HepG2 (cell line): ENCODE measurements around the gene RNU1-1. TPM values are rescaled to one million over a fixed set of nuclear protein-coding genes. Genes with fewer than 3 reads are reported as not detected.

ENCODE experiments used
- CBFB ChIP-seq: sonication (generic); formaldehyde crosslinking; IDR thresholded peaks from 2 replicates; pipeline ENCODE4 v1.4.0; 2020; ENCODE audit warnings: missing genetic modification reagents
- ETV5 ChIP-seq: IDR thresholded peaks from 2 replicates; pipeline ENCODE4 v1.6.1; 2018; ENCODE audit warnings: missing biosample characterization, missing genetic modification reagents, inconsistent platforms, borderline replicate concordance
- HMGXB4 ChIP-seq, 2 experiments: sonication (generic) in 1 of 2; formaldehyde crosslinking in 1 of 2; IDR thresholded peaks; 2 replicates each; pipeline versions ENCODE4 v1.4.0 to v1.6.1; 2018 to 2020; ENCODE audit warnings: missing genetic modification reagents in 2 of 2, borderline replicate concordance in 1 of 2, low read depth in 1 of 2, mild to moderate bottlenecking in 1 of 2, missing biosample characterization in 1 of 2
- HOXD1 ChIP-seq: sonication (generic); formaldehyde crosslinking; IDR thresholded peaks from 2 replicates; pipeline ENCODE4 v1.5.0; 2020; ENCODE audit warnings: missing genetic modification reagents
- IKZF5 ChIP-seq: IDR thresholded peaks from 2 replicates; pipeline ENCODE4 v1.6.1; 2018; ENCODE audit warnings: missing genetic modification reagents, mild to moderate bottlenecking, missing compliant biosample characterization
- KAT7 ChIP-seq: IDR thresholded peaks from 2 replicates; pipeline ENCODE4 v1.6.1; 2018; ENCODE audit warnings: borderline replicate concordance, missing compliant biosample characterization
- PPARG ChIP-seq: conservative IDR thresholded peaks from 2 replicates; pipeline ENCODE4 v1.6.1; 2016; ENCODE audit warnings: missing biosample characterization, missing genetic modification reagents
- RARA ChIP-seq: IDR thresholded peaks from 2 replicates; pipeline ENCODE4 v1.6.1; 2016; ENCODE audit warnings: missing genetic modification reagents, missing compliant biosample characterization
- RCOR2 ChIP-seq: IDR thresholded peaks from 2 replicates; pipeline ENCODE4 v1.6.1; 2016; ENCODE audit warnings: missing biosample characterization, missing genetic modification reagents
- RFXAP ChIP-seq: sonication (generic); formaldehyde crosslinking; IDR thresholded peaks from 2 replicates; pipeline ENCODE4 v1.4.0; 2020; ENCODE audit warnings: missing genetic modification reagents, borderline replicate concordance
- RXRB ChIP-seq: IDR thresholded peaks from 2 replicates; pipeline ENCODE4 v1.6.1; 2016; ENCODE audit warnings: borderline replicate concordance, missing genetic modification reagents, missing compliant biosample characterization
- TBL1XR1 ChIP-seq: fragments of 150-350 bp; IDR thresholded peaks from 2 replicates; pipeline ENCODE4 v1.6.1; 2014; ENCODE audit warnings: borderline replicate concordance, low read length; ENCODE audit not compliant: partially characterized antibody
- TFDP1 ChIP-seq: IDR thresholded peaks from 2 replicates; pipeline ENCODE4 v1.6.1; 2016; ENCODE audit warnings: missing compliant biosample characterization, missing genetic modification reagents, borderline replicate concordance
- ZEB1 ChIP-seq: IDR thresholded peaks from 2 replicates; pipeline ENCODE4 v1.6.1; 2012; ENCODE audit warnings: mild to moderate bottlenecking, low read depth, inconsistent platforms; ENCODE audit not compliant: insufficient replicate concordance
- ZFP36 ChIP-seq: fragments of 150-350 bp; IDR thresholded peaks from 2 replicates; pipeline ENCODE4 v1.6.1; 2018; ENCODE audit warnings: borderline replicate concordance, low read length, low read depth; ENCODE audit not compliant: partially characterized antibody
- ZKSCAN1 ChIP-seq: fragments of 150-350 bp; IDR thresholded peaks from 2 replicates; pipeline ENCODE4 v1.6.1; 2014; ENCODE audit warnings: low read length
- ZNF614 ChIP-seq: IDR thresholded peaks from 2 replicates; pipeline ENCODE4 v1.6.1; 2018; ENCODE audit warnings: missing biosample characterization, missing genetic modification reagents, inconsistent platforms, borderline replicate concordance
- ZNF766 ChIP-seq: sonication (generic); formaldehyde crosslinking; IDR thresholded peaks from 2 replicates; pipeline ENCODE4 v1.5.0; 2020; ENCODE audit warnings: missing genetic modification reagents, borderline replicate concordance
- ZSCAN9 ChIP-seq: IDR thresholded peaks from 2 replicates; pipeline ENCODE4 v1.6.1; 2016; ENCODE audit warnings: borderline replicate concordance
- polyA plus RNA-seq, 8 experiments: library from polyadenylated mRNA; depleted of rRNA in 3 of 8; stranded (reverse) in 7 of 8; unstranded in 1 of 8; fragments of >200 nt; fragmentation: Illumina TruSeq in 4 of 8; extraction: Trizol in 4 of 8; gene quantifications; 2 replicates each; pipeline versions ENCODE4 v1.2.1 to v1.2.3, GENCODE V29; 2011 to 2016; ENCODE audit warnings: low read depth in 4 of 8, missing spikeins in 1 of 8, mixed read lengths in 1 of 8; ENCODE audit not compliant: insufficient read depth in 1 of 8
- total RNA-seq, 5 experiments: library from RNA; depleted of rRNA; stranded (reverse); fragments of >200 nt; fragmentation: Illumina TruSeq; extraction: Trizol; gene quantifications; 2 replicates each; pipeline ENCODE4 v1.2.3, GENCODE V29; 2016; ENCODE audit warnings: low read depth in 1 of 5
- TF ChIP-seq, protein P1 (sequence below): sonication (generic); formaldehyde crosslinking; IDR thresholded peaks from 2 replicates; pipeline ENCODE4 v1.8.1; 2023; ENCODE audit warnings: missing genetic modification reagents, inconsistent platforms, borderline replicate concordance
- TF ChIP-seq, protein P2 (sequence below): sonication (generic); formaldehyde crosslinking; IDR thresholded peaks from 2 replicates; pipeline ENCODE4 v1.4.0; 2020; ENCODE audit warnings: missing genetic modification reagents
- TF ChIP-seq, protein P3 (sequence below): sonication (generic); formaldehyde crosslinking; IDR thresholded peaks from 2 replicates; pipeline ENCODE4 v1.5.0; 2020; ENCODE audit warnings: missing genetic modification reagents

RNU1-1 gene
- total and polyA plus RNA-seq, 2 of the 13 experiments (the other 11 are each of a cell fraction or from before 2014, with no cell fraction given): under 0.01 to 11,018 TPM

DNA sequence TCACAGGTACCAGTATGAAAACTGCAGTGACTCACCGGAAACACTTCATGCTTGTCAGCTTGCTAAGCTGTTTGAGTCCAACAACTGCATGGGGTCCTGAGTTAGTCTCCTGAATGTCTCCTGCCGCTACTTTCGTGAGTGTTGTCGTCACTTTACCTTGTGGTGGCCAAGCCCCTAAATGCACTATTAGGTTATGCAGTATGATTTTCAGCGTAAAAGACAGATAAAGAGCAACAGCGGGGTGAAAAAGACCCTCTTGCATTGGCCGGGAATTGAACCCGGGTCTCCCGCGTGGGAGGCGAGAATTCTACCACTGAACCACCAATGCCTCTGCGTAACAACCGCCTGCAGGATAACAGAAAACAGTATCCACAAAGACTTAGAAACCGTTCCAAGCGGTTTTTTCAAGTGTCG, 31.6 kb upstream of the RNU1-1 start (continued):
- TF ChIP-seq ZSCAN9 (CRISPR knock-in tag) (peak; percentile 61; the same call in 1 of the 2 replicates), RARA (CRISPR knock-in tag) (peak; percentile 73), KAT7 (CRISPR knock-in tag) (0 out of 2 replicates have a peak, but pooled peaks have one; percentile 38), RCOR2 (CRISPR knock-in tag) (peak; percentile 54; the same call in 1 of the 2 replicates), ETV5 (peak; percentile 56), RXRB (peak; percentile 74), PPARG (peak; percentile 45; the same call in 1 of the 2 replicates), CBFB (CRISPR knock-in tag) (peak; percentile 71; the same call in 1 of the 2 replicates), TFDP1 (CRISPR knock-in tag) (peak; percentile 45; the same call in 1 of the 2 replicates), IKZF5 (CRISPR knock-in tag) (peak; percentile 75), ZKSCAN1 (0 out of 2 replicates have a peak, but pooled peaks have one; percentile 24), TBL1XR1 (peak; percentile 41), ZNF614 (CRISPR knock-in tag) (peak; percentile 90), ZNF766 (CRISPR knock-in tag) (0 out of 2 replicates have a peak, but pooled peaks have one; percentile 22), HOXD1 (CRISPR knock-in tag) (peak; percentile 50; the same call in 1 of the 2 replicates), ZFP36 (peak; percentile 16), HMGXB4 (CRISPR knock-in tag; IDR thresholded peaks at IDR 0.05; ENCODE audit: borderline replicate concordance in 1 of 2, low read depth in 1 of 2) (peak; percentile 92 to 99), RFXAP (CRISPR knock-in tag) (0 out of 2 replicates have a peak, but pooled peaks have one; percentile 74), ZEB1 (peak; percentile 36)
- TF ChIP-seq, protein P1, sequence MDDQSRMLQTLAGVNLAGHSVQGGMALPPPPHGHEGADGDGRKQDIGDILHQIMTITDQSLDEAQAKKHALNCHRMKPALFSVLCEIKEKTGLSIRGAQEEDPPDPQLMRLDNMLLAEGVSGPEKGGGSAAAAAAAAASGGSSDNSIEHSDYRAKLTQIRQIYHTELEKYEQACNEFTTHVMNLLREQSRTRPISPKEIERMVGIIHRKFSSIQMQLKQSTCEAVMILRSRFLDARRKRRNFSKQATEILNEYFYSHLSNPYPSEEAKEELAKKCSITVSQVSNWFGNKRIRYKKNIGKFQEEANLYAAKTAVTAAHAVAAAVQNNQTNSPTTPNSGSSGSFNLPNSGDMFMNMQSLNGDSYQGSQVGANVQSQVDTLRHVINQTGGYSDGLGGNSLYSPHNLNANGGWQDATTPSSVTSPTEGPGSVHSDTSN (CRISPR knock-in tag): peak; percentile 51; the same call in 1 of the 2 replicates
- TF ChIP-seq, protein P2, sequence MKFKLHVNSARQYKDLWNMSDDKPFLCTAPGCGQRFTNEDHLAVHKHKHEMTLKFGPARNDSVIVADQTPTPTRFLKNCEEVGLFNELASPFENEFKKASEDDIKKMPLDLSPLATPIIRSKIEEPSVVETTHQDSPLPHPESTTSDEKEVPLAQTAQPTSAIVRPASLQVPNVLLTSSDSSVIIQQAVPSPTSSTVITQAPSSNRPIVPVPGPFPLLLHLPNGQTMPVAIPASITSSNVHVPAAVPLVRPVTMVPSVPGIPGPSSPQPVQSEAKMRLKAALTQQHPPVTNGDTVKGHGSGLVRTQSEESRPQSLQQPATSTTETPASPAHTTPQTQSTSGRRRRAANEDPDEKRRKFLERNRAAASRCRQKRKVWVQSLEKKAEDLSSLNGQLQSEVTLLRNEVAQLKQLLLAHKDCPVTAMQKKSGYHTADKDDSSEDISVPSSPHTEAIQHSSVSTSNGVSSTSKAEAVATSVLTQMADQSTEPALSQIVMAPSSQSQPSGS (CRISPR knock-in tag): peak; percentile 72; the same call in 1 of the 2 replicates
- TF ChIP-seq, protein P3, sequence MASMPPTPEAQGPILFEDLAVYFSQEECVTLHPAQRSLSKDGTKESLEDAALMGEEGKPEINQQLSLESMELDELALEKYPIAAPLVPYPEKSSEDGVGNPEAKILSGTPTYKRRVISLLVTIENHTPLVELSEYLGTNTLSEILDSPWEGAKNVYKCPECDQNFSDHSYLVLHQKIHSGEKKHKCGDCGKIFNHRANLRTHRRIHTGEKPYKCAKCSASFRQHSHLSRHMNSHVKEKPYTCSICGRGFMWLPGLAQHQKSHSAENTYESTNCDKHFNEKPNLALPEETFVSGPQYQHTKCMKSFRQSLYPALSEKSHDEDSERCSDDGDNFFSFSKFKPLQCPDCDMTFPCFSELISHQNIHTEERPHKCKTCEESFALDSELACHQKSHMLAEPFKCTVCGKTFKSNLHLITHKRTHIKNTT (CRISPR knock-in tag): peak; percentile 88; the same call in 1 of the 2 replicates
